HepG2 (cell line): ENCODE results near the gene EYA2. TPM values are rescaled to one million over a fixed set of nuclear protein-coding genes. Genes with fewer than 3 reads are reported as not detected.

ENCODE experiments used
- ATAC-seq: fragments of 200-7000 bp; cut with Tn5 transposase; 3 replicates; pipeline ENCODE4 v1.9.1; 2020; ENCODE audit warnings: mild to moderate bottlenecking, moderate library complexity
- BruUV-seq: library from RNA; stranded (reverse); fragments of 400-500 nt; replicated peaks from 2 replicates; lab custom pipeline; 2021; lab: Mats Ljungman, UMichigan
- CTCF ChIA-PET: fragments of 300-600 bp; formaldehyde crosslinking; extraction: SDS; loops from one replicate; lab custom pipeline; 2021; ENCODE audit warnings: low total read pairs, inconsistent platforms, low intra/inter-chr PET ratio; lab: Yijun Ruan, JAX
- POLR2A ChIA-PET: fragments of 350-600 bp; sonication (Branson Sonifier 250); formaldehyde crosslinking; loops from one replicate; lab custom pipeline; 2020; ENCODE audit warnings: antibody characterized with exemption, inconsistent platforms; lab: Yijun Ruan, JAX
- DNase-seq: peaks from one replicate; pipeline ENCODE4 v3.0.0-alpha.2; 2015; ENCODE audit warnings: low spot score
- FAIRE-seq: peaks from 3 replicates; lab custom pipeline; 2011; peaks lifted over from hg19 to GRCh38; lab: Jason Lieb, UNC
- H2AFZ ChIP-seq: one replicate; pipeline ENCODE4 v1.6.1; 2011; ENCODE audit warnings: low read length, inconsistent platforms
- H3K27ac ChIP-seq: fragments of 300-600 bp; 3 replicates; pipeline ENCODE4 v1.8.0; 2011; ENCODE audit warnings: mixed run types, mild to moderate bottlenecking, mixed read lengths, low read length, inconsistent platforms; ENCODE audit not compliant: insufficient read depth; ENCODE audit errors: extremely low read length
- H3K27me3 ChIP-seq, 2 experiments: fragments of 200-600 bp in 1 of 2; 2 replicates in 1 of 2; 3 replicates in 1 of 2; pipeline versions ENCODE4 v1.6.0 to v1.8.0; 2011; ENCODE audit warnings: low read length in 2 of 2, mild to moderate bottlenecking in 2 of 2, moderate library complexity in 2 of 2, inconsistent platforms in 1 of 2; ENCODE audit not compliant: insufficient read depth in 2 of 2, control insufficient read depth in 1 of 2
- H3K36me3 ChIP-seq, 2 experiments: fragments of 200-600 bp in 1 of 2; replicated peaks in 1 of 2; 2 replicates in 1 of 2; 3 replicates in 1 of 2; pipeline versions ENCODE4 v1.5.1 to v1.8.0; 2011; ENCODE audit warnings: low read length in 2 of 2, inconsistent platforms in 1 of 2; ENCODE audit not compliant: insufficient read depth in 2 of 2, control insufficient read depth in 1 of 2
- H3K4me1 ChIP-seq: 2 replicates; pipeline ENCODE4 v1.5.1; 2012; ENCODE audit warnings: low read length, inconsistent platforms; ENCODE audit not compliant: insufficient read depth
- H3K4me2 ChIP-seq: 2 replicates; pipeline ENCODE4 v1.6.0; 2011; ENCODE audit warnings: low read depth, low read length, inconsistent platforms
- H3K4me3 ChIP-seq, 3 experiments: fragments of 200-600 bp in 1 of 3; sonication (generic), shearing (Covaris generic) in 1 of 3; replicated peaks in 1 of 3; 2 replicates each; pipeline ENCODE4 v1.5.1; 2011 to 2016; ENCODE audit warnings: low read length in 3 of 3, inconsistent platforms in 2 of 3, low read depth in 2 of 3, mild to moderate bottlenecking in 2 of 3, control low read depth in 1 of 3, mixed read lengths in 1 of 3; ENCODE audit not compliant: insufficient read depth in 1 of 3
- H3K79me2 ChIP-seq: one replicate; pipeline ENCODE4 v1.6.1; 2011; ENCODE audit warnings: low read length, inconsistent platforms; ENCODE audit not compliant: insufficient read depth
- H3K9ac ChIP-seq: 2 replicates; pipeline ENCODE4 v1.6.0; 2011; ENCODE audit warnings: mild to moderate bottlenecking, low read depth, low read length, inconsistent platforms; ENCODE audit not compliant: insufficient read depth
- H3K9me3 ChIP-seq: 2 replicates; pipeline ENCODE4 v1.5.1; 2012; ENCODE audit warnings: mild to moderate bottlenecking, low read length
- H4K20me1 ChIP-seq: 2 replicates; pipeline ENCODE4 v1.6.0; 2011; ENCODE audit warnings: inconsistent platforms, mild to moderate bottlenecking, low read length, moderate library complexity; ENCODE audit not compliant: insufficient read depth
- HOXA9 ChIP-seq: sonication (generic); formaldehyde crosslinking; IDR thresholded peaks from 2 replicates; pipeline ENCODE4 v1.8.1; 2022; ENCODE audit warnings: missing genetic modification reagents, mild to moderate bottlenecking, moderate library complexity, borderline replicate concordance
- KDM1A ChIP-seq: IDR thresholded peaks from 2 replicates; pipeline ENCODE4 v1.6.1; 2016; ENCODE audit warnings: missing compliant biosample characterization
- KDM3A ChIP-seq: IDR thresholded peaks from 2 replicates; pipeline ENCODE4 v1.6.1; 2018; ENCODE audit warnings: low read depth, missing compliant biosample characterization
- MED8 ChIP-seq: sonication (generic); formaldehyde crosslinking; IDR thresholded peaks from 2 replicates; pipeline ENCODE4 v1.8.1; 2023; ENCODE audit warnings: mild to moderate bottlenecking, missing genetic modification reagents; ENCODE audit not compliant: insufficient replicate concordance
- PHF5A ChIP-seq: IDR thresholded peaks from one replicate; pipeline ENCODE4 v1.6.1; 2018; ENCODE audit warnings: low read depth, missing genetic modification reagents; ENCODE audit not compliant: unreplicated experiment
- TCF7L2 ChIP-seq: IDR thresholded peaks from 2 replicates; pipeline ENCODE4 v1.6.1; 2011; ENCODE audit warnings: mild to moderate bottlenecking, low read depth, low read length, moderate library complexity
- ZBTB38 ChIP-seq: sonication (generic); formaldehyde crosslinking; IDR thresholded peaks from 2 replicates; pipeline ENCODE4 v1.5.1; 2020; ENCODE audit warnings: mild to moderate bottlenecking, missing genetic modification reagents
- ZNF460 ChIP-seq: sonication (generic); formaldehyde crosslinking; IDR thresholded peaks from 2 replicates; pipeline ENCODE4 v1.5.1; 2020; ENCODE audit warnings: missing genetic modification reagents, mild to moderate bottlenecking, borderline replicate concordance
- ZNF550 ChIP-seq: sonication (generic); formaldehyde crosslinking; IDR thresholded peaks from 2 replicates; pipeline ENCODE4 v1.4.0; 2020; ENCODE audit warnings: mild to moderate bottlenecking, missing genetic modification reagents, borderline replicate concordance
- ZNF567 ChIP-seq: sonication (generic); formaldehyde crosslinking; IDR thresholded peaks from 2 replicates; pipeline ENCODE4 v1.8.1; 2023; ENCODE audit warnings: mild to moderate bottlenecking, missing genetic modification reagents, borderline replicate concordance
- ZNF629 ChIP-seq: sonication (generic); formaldehyde crosslinking; conservative IDR thresholded peaks from 2 replicates; pipeline ENCODE4 v1.5.0; 2020; ENCODE audit warnings: missing genetic modification reagents
- ZNF766 ChIP-seq: sonication (generic); formaldehyde crosslinking; IDR thresholded peaks from 2 replicates; pipeline ENCODE4 v1.5.0; 2020; ENCODE audit warnings: missing genetic modification reagents, borderline replicate concordance
- ZNF839 ChIP-seq: sonication (generic); formaldehyde crosslinking; IDR thresholded peaks from 2 replicates; pipeline ENCODE4 v1.4.0; 2020; ENCODE audit warnings: missing genetic modification reagents, mild to moderate bottlenecking, borderline replicate concordance
- WGBS: methylation state at CpG from one replicate; pipeline ENCODE4 v1.1.6; 2017; ENCODE audit warnings: low lambda C conversion rate; 5-methylcytosine and 5-hydroxymethylcytosine counted together
- in situ Hi-C: cut with HindIII; loops from 2 replicates; pipeline ENCODE4 v1.10.0; 2017; ENCODE audit warnings: low pct_unique_long_range_greater_than_20kb; ENCODE audit not compliant: extremely low pct_ligation_motif_present
- intact Hi-C: fragments of 100-400 bp; cut with micrococcal nuclease; formaldehyde crosslinking; loops from one replicate; pipeline ENCODE4 v1.10.0; 2022; ENCODE audit not compliant: unreplicated experiment
- polyA plus RNA-seq, 8 experiments: library from polyadenylated mRNA; depleted of rRNA in 3 of 8; stranded (reverse) in 7 of 8; unstranded in 1 of 8; fragments of >200 nt; fragmentation: Illumina TruSeq in 4 of 8; extraction: Trizol in 4 of 8; gene quantifications; 2 replicates each; pipeline versions ENCODE4 v1.2.1 to v1.2.3, GENCODE V29; 2011 to 2016; ENCODE audit warnings: low read depth in 4 of 8, missing spikeins in 1 of 8, mixed read lengths in 1 of 8; ENCODE audit not compliant: insufficient read depth in 1 of 8
- total RNA-seq, 5 experiments: library from RNA; depleted of rRNA; stranded (reverse); fragments of >200 nt; fragmentation: Illumina TruSeq; extraction: Trizol; gene quantifications; 2 replicates each; pipeline ENCODE4 v1.2.3, GENCODE V29; 2016; ENCODE audit warnings: low read depth in 1 of 5
- TF ChIP-seq, protein P1 (sequence below), 2 experiments: fragments of 450-650 bp in 1 of 2; sonication (generic) in 1 of 2; formaldehyde crosslinking; IDR thresholded peaks; 2 replicates each; pipeline versions ENCODE4 v1.5.0 to v1.8.0; 2020 to 2022; ENCODE audit warnings: mild to moderate bottlenecking in 1 of 2, missing genetic modification reagents in 1 of 2
- TF ChIP-seq, protein P2 (sequence below): sonication (generic); formaldehyde crosslinking; IDR thresholded peaks from 2 replicates; pipeline ENCODE4 v1.8.0; 2022; ENCODE audit warnings: mild to moderate bottlenecking, missing genetic modification reagents, moderate library complexity
- TF ChIP-seq, protein P3 (sequence below): IDR thresholded peaks from 2 replicates; pipeline ENCODE4 v1.6.1; 2016; ENCODE audit warnings: mild to moderate bottlenecking

The EYA2 gene
- total and polyA plus RNA-seq, 2 of the 13 experiments (the other 11 are each of a cell fraction or from before 2014, with no cell fraction given), result not detected

DNA sequence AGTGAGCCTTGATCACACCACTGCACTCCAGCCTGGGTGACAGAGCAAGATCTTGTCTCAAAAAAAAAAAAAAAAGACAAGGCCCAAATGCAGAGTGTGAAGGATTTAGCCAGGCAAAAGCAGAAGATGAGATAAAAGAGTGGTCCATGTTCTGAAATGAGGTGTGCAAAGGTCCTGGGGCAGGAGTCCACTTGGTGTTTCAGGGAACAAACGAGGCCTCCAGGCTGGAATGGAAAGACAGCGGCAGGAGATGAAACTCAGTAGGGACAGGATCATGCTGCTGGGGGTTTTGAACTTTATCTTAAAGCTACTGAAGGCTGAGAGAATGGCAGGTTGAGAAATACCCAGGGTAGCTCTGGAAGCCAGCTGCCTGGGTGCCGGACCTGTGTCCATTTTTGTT is 283.6 kb downstream of the EYA2 start:
- no peak overlapping the region for H3K9ac ChIP-seq
- no peak overlapping the region for H3K4me3 ChIP-seq
- 22% methylated on average over 3 of the region's 3 CpGs for WGBS
- ATAC-seq (no peak), FAIRE-seq (no peak), DNase-seq (no peak)
- no TSS peak for BruUV-seq
- H3K4me2 ChIP-seq, result no peak overlapping the region
- ChIA-PET CTCF (no interaction called here), POLR2A (no interaction called here)
- no peaks in the 10 kb centered on the region for H3K36me3 ChIP-seq
- no peaks in the 10 kb centered on the region for H3K79me2 ChIP-seq
- in situ Hi-C loops (no loop called here), intact Hi-C loops (no loop called here)
- no peaks in the 10 kb centered on the region for H3K9me3 ChIP-seq
- no peak overlapping the region for H3K27ac ChIP-seq
- no peak for TF ChIP-seq ZNF629 (CRISPR knock-in tag)
- TF ChIP-seq MED8 (CRISPR knock-in tag), result no peak
- no peak for TF ChIP-seq ZNF550
- TF ChIP-seq TCF7L2, result no peak
- no peaks in the 10 kb centered on the region for H4K20me1 ChIP-seq
- H3K4me1 ChIP-seq, result peaks cover 8% of the 10 kb centered on the region
- peaks cover 8 to 35% of the 10 kb centered on the region in 2 experiments; a peak in 4 of 5 replicates for H3K27me3 ChIP-seq
- no peak overlapping the region for H2AFZ ChIP-seq

DNA sequence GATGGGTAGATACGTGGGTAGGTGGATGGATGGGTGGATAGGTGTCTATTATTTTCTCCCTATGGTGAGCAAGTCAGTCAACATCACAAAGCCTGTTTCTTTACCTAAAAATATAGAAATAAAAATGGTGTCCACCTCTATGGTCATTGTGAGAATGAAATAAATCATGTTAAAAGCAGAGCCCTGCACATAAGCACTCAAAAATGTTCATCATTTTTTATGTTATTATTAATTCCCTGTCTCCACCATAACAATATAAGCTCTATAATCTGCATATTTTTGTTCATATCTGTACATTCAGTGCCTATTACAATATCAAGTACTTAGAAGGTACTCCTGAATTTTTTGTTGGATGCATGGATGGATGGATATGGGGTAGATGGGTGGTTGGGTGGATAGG is 284.2 kb downstream of the EYA2 start:
- DNase-seq, result no peak
- no peak for ATAC-seq
- Histone ChIP-seq H3K4me3 (no peak overlapping the region), H3K9ac (no peak overlapping the region), H3K36me3 (no peaks in the 10 kb centered on the region), H3K4me2 (no peak overlapping the region), H2AFZ (no peak overlapping the region), H3K27me3 (peaks cover 8 to 39% of the 10 kb centered on the region in 2 experiments; a peak in 4 of 5 replicates), H3K9me3 (no peaks in the 10 kb centered on the region), H3K27ac (no peak overlapping the region), H3K79me2 (no peaks in the 10 kb centered on the region), H4K20me1 (no peaks in the 10 kb centered on the region), H3K4me1 (peaks cover 8% of the 10 kb centered on the region)
- intact Hi-C loops, result no loop called here
- in situ Hi-C loops, result no loop called here
- CTCF ChIA-PET, result no interaction called here
- no peak for FAIRE-seq
- BruUV-seq, result no TSS peak
- 29% methylated on average over 1 of the region's 1 CpG for WGBS
- POLR2A ChIA-PET, result no interaction called here
- TF ChIP-seq KDM1A (CRISPR knock-in tag), result no peak
- TF ChIP-seq ZBTB38 (CRISPR knock-in tag), result no peak
- no peak for TF ChIP-seq ZNF766
- no peak for TF ChIP-seq ZNF460 (CRISPR knock-in tag)
- TF ChIP-seq, protein P1, sequence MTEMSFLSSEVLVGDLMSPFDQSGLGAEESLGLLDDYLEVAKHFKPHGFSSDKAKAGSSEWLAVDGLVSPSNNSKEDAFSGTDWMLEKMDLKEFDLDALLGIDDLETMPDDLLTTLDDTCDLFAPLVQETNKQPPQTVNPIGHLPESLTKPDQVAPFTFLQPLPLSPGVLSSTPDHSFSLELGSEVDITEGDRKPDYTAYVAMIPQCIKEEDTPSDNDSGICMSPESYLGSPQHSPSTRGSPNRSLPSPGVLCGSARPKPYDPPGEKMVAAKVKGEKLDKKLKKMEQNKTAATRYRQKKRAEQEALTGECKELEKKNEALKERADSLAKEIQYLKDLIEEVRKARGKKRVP (CRISPR knock-in tag; IDR thresholded peaks at IDR 0.05), result no peak
- TF ChIP-seq PHF5A, result no peak
- no peak for TF ChIP-seq HOXA9 (CRISPR knock-in tag)
- TF ChIP-seq, protein P2, sequence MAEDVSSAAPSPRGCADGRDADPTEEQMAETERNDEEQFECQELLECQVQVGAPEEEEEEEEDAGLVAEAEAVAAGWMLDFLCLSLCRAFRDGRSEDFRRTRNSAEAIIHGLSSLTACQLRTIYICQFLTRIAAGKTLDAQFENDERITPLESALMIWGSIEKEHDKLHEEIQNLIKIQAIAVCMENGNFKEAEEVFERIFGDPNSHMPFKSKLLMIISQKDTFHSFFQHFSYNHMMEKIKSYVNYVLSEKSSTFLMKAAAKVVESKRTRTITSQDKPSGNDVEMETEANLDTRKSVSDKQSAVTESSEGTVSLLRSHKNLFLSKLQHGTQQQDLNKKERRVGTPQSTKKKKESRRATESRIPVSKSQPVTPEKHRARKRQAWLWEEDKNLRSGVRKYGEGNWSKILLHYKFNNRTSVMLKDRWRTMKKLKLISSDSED (CRISPR knock-in tag), result no peak
- no peak for TF ChIP-seq ZNF839
- TF ChIP-seq, protein P3, sequence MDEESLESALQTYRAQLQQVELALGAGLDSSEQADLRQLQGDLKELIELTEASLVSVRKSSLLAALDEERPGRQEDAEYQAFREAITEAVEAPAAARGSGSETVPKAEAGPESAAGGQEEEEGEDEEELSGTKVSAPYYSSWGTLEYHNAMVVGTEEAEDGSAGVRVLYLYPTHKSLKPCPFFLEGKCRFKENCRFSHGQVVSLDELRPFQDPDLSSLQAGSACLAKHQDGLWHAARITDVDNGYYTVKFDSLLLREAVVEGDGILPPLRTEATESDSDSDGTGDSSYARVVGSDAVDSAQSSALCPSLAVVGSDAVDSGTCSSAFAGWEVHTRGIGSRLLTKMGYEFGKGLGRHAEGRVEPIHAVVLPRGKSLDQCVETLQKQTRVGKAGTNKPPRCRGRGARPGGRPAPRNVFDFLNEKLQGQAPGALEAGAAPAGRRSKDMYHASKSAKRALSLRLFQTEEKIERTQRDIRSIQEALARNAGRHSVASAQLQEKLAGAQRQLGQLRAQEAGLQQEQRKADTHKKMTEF (CRISPR knock-in tag), result no peak
- no peak for TF ChIP-seq KDM3A
- TF ChIP-seq ZNF567 (CRISPR knock-in tag), result no peak
